K562 (cell line): ENCODE results near the gene CNPY2. TPM values are rescaled to one million over a fixed set of nuclear protein-coding genes. Genes with fewer than 3 reads are reported as not detected.

Experiments used
- CEBPG ChIP-seq, 3 experiments: fragments of 200-800 bp in 1 of 3; sonication (Bioruptor generic) in 1 of 3; sonication (generic) in 1 of 3; formaldehyde crosslinking in 1 of 3; IDR thresholded peaks in 2 of 3; conservative IDR thresholded peaks in 1 of 3; 2 replicates each; pipeline versions ENCODE4 v1.6.1 to v1.8.0; 2016 to 2022; ENCODE audit warnings: missing compliant biosample characterization in 2 of 3, missing genetic modification characterization in 2 of 3, mild to moderate bottlenecking in 1 of 3, missing genetic modification reagents in 1 of 3
- CHD4 ChIP-seq: fragments of 200-600 bp; sonication (generic); IDR thresholded peaks from 3 replicates; pipeline ENCODE4 v1.6.1; 2012; ENCODE audit warnings: low read depth, mild to moderate bottlenecking, mixed read lengths, low read length, inconsistent platforms; ENCODE audit not compliant: insufficient read depth, insufficient replicate concordance, poor library complexity, severe bottlenecking
- CSDE1 ChIP-seq, 2 experiments: fragments of 450-650 bp; IDR thresholded peaks; 2 replicates each; pipeline ENCODE4 v1.6.1; 2016; ENCODE audit warnings: mild to moderate bottlenecking in 1 of 2
- IRF2 ChIP-seq: sonication (generic); formaldehyde crosslinking; IDR thresholded peaks from 2 replicates; pipeline ENCODE4 v1.8.1; 2022; ENCODE audit warnings: mild to moderate bottlenecking, missing genetic modification reagents
- JUNB ChIP-seq: fragments of 450-650 bp; formaldehyde crosslinking; conservative IDR thresholded peaks from 2 replicates; pipeline ENCODE4 v1.4.0; 2020; ENCODE audit warnings: mild to moderate bottlenecking
- MXI1 ChIP-seq: IDR thresholded peaks from 2 replicates; pipeline ENCODE4 v1.6.1; 2011; ENCODE audit warnings: low read depth, mild to moderate bottlenecking, improper control_type of control experiment, low read length
- NEUROD1 ChIP-seq: fragments of 150-350 bp; IDR thresholded peaks from 2 replicates; pipeline ENCODE4 v1.6.1; 2014; ENCODE audit warnings: borderline replicate concordance, low read length, low read depth; ENCODE audit not compliant: partially characterized antibody
- PHTF2 ChIP-seq: fragments of 250-450 bp; sonication (Bioruptor Pico); IDR thresholded peaks from 2 replicates; pipeline ENCODE4 v1.5.0; 2021; ENCODE audit warnings: mild to moderate bottlenecking
- PTTG1 ChIP-seq: fragments of 450-650 bp; IDR thresholded peaks from 2 replicates; pipeline ENCODE4 v1.6.1; 2016; ENCODE audit warnings: low read depth, mild to moderate bottlenecking, missing genetic modification characterization, missing compliant biosample characterization
- RAD21 ChIP-seq, 2 experiments: fragments of 250-450 bp in 1 of 2; fragments of 450-650 bp in 1 of 2; sonication (Bioruptor Pico) in 1 of 2; formaldehyde crosslinking in 1 of 2; IDR thresholded peaks in 1 of 2; conservative IDR thresholded peaks in 1 of 2; 2 replicates each; pipeline versions ENCODE4 v1.4.0 to v1.8.0; 2020 to 2022; ENCODE audit warnings: mild to moderate bottlenecking in 2 of 2, moderate library complexity in 1 of 2
- SUPT5H ChIP-seq: fragments of 450-650 bp; IDR thresholded peaks from 2 replicates; pipeline ENCODE4 v1.6.1; 2016
- ZNF436 ChIP-seq: fragments of 250-450, 450-650 bp; sonication (Bioruptor Pico); formaldehyde crosslinking; IDR thresholded peaks from 2 replicates; pipeline ENCODE4 v1.7.0; 2020; ENCODE audit warnings: mild to moderate bottlenecking
- ZNF586 ChIP-seq: fragments of 450-650 bp; formaldehyde crosslinking; conservative IDR thresholded peaks from 2 replicates; pipeline ENCODE4 v1.4.0; 2020; ENCODE audit warnings: mild to moderate bottlenecking, moderate library complexity
- ZNF717 ChIP-seq: fragments of 250-450 bp; sonication (Bioruptor Pico); IDR thresholded peaks from 2 replicates; pipeline ENCODE4 v1.5.0; 2021
- ZNF830 ChIP-seq: fragments of 250-450 bp; sonication (Bioruptor Pico); IDR thresholded peaks from 2 replicates; pipeline ENCODE4 v1.5.0; 2021; ENCODE audit warnings: mild to moderate bottlenecking
- polyA plus RNA-seq, 8 experiments: library from polyadenylated mRNA; depleted of rRNA in 4 of 8; stranded (reverse) in 5 of 8; unstranded in 3 of 8; fragments of >200 nt; fragmentation: Nextera tagmentation in 2 of 8; fragmentation: Illumina TruSeq in 1 of 8; extraction: Ambion mirVana in 2 of 8; extraction: Trizol in 1 of 8; gene quantifications; 2 replicates each; pipeline versions ENCODE4 v1.2.1 to v1.2.3, GENCODE V29; 2011 to 2014; ENCODE audit warnings: inconsistent platforms in 1 of 8, missing spikeins in 1 of 8
- total RNA-seq, 7 experiments: library from RNA; depleted of rRNA in 6 of 7; stranded (reverse); fragments of >200 nt in 6 of 7; fragmentation: Illumina TruSeq in 2 of 7; extraction: Trizol in 2 of 7; gene quantifications; 2 replicates each; pipeline versions ENCODE4 v1.2.1 to v1.2.3, GENCODE V29; 2011 to 2021; ENCODE audit warnings: low replicate concordance in 1 of 7
- TF ChIP-seq, protein P1 (sequence below): fragments of 250-450 bp; sonication (Bioruptor Pico); IDR thresholded peaks from 2 replicates; pipeline ENCODE4 v1.4.0; 2020; ENCODE audit warnings: mild to moderate bottlenecking
- TF ChIP-seq, protein P2 (sequence below), 2 experiments: fragments of 450-650 bp in 1 of 2; sonication (generic) in 1 of 2; formaldehyde crosslinking; conservative IDR thresholded peaks; 2 replicates each; pipeline versions ENCODE4 v1.4.0 to v1.8.1; 2020 to 2022; ENCODE audit warnings: mild to moderate bottlenecking in 1 of 2, missing genetic modification reagents in 1 of 2
- TF ChIP-seq, protein P3 (sequence below), 3 experiments: fragments of 200-800 bp in 1 of 3; fragments of 250-450 bp in 1 of 3; fragments of 450-650 bp in 1 of 3; sonication (Bioruptor Pico) in 1 of 3; sonication (Bioruptor generic) in 1 of 3; formaldehyde crosslinking in 1 of 3; IDR thresholded peaks; 2 replicates each; pipeline versions ENCODE4 v1.6.1 to v1.8.0; 2016 to 2022; ENCODE audit warnings: mild to moderate bottlenecking in 2 of 3, missing genetic modification characterization in 2 of 3, missing compliant biosample characterization in 1 of 3, moderate library complexity in 1 of 3
- TF ChIP-seq, protein P4 (sequence below): fragments of 450-650 bp; IDR thresholded peaks from 2 replicates; pipeline ENCODE4 v1.6.1; 2014; ENCODE audit warnings: low read depth, mild to moderate bottlenecking, moderate library complexity, borderline replicate concordance

CNPY2 gene
- total and polyA plus RNA-seq, 9 of the 15 experiments (the other 6 are each of a cell fraction or from before 2014, with no cell fraction given) = 33.8 to 190 (median 138) TPM

DNA sequence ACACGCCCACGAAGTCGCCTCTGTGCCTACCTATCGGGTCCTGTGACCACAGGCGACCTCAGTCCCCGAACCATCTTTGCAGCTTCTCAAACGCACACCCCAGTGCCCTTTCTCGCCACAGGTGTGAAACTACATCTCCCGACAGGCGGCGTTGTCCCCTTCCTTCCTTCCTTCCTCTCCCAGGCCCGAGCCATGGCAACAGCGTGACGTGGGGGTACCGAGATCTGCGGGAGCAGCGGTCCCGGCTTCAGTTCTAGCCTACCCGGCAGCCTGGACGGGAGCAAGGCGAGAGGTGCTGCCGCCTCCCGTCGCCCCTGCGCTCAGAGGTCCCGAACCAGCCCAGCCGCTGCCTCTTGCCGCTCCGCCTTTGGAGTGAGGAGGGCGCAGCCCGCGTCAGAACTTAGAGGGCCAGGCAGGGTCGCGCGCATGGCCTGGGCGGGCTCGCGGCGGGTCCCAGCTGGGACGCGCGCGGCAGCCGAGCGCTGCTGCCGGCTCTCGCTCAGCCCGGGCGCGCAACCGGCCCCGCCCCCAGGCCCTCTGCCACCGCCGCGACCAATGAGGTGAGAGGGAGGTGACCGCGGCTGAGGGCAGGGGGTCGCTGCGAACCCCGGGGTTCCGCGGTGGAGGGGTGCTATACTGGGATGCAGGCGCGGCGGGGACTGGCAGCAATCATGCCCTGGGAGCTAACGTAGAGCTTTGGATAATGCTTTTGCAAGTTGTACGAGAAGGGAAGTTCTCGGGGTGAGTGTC lies 48.9 kb downstream of the CNPY2 start, which contains the start of gene COQ10A (continued):
- TF ChIP-seq, protein P1, sequence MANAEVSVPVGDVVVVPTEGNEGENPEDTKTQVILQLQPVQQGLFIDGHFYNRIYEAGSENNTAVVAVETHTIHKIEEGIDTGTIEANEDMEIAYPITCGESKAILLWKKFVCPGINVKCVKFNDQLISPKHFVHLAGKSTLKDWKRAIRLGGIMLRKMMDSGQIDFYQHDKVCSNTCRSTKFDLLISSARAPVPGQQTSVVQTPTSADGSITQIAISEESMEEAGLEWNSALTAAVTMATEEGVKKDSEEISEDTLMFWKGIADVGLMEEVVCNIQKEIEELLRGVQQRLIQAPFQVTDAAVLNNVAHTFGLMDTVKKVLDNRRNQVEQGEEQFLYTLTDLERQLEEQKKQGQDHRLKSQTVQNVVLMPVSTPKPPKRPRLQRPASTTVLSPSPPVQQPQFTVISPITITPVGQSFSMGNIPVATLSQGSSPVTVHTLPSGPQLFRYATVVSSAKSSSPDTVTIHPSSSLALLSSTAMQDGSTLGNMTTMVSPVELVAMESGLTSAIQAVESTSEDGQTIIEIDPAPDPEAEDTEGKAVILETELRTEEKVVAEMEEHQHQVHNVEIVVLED (CRISPR knock-in tag) = peak; percentile 21
- TF ChIP-seq, protein P2, sequence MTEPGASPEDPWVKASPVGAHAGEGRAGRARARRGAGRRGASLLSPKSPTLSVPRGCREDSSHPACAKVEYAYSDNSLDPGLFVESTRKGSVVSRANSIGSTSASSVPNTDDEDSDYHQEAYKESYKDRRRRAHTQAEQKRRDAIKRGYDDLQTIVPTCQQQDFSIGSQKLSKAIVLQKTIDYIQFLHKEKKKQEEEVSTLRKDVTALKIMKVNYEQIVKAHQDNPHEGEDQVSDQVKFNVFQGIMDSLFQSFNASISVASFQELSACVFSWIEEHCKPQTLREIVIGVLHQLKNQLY (CRISPR knock-in tag; conservative IDR thresholded peaks at IDR 0.05) = no peak
- TF ChIP-seq, protein P3, sequence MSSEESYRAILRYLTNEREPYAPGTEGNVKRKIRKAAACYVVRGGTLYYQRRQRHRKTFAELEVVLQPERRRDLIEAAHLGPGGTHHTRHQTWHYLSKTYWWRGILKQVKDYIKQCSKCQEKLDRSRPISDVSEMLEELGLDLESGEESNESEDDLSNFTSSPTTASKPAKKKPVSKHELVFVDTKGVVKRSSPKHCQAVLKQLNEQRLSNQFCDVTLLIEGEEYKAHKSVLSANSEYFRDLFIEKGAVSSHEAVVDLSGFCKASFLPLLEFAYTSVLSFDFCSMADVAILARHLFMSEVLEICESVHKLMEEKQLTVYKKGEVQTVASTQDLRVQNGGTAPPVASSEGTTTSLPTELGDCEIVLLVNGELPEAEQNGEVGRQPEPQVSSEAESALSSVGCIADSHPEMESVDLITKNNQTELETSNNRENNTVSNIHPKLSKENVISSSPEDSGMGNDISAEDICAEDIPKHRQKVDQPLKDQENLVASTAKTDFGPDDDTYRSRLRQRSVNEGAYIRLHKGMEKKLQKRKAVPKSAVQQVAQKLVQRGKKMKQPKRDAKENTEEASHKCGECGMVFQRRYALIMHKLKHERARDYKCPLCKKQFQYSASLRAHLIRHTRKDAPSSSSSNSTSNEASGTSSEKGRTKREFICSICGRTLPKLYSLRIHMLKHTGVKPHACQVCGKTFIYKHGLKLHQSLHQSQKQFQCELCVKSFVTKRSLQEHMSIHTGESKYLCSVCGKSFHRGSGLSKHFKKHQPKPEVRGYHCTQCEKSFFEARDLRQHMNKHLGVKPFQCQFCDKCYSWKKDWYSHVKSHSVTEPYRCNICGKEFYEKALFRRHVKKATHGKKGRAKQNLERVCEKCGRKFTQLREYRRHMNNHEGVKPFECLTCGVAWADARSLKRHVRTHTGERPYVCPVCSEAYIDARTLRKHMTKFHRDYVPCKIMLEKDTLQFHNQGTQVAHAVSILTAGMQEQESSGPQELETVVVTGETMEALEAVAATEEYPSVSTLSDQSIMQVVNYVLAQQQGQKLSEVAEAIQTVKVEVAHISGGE (CRISPR knock-in tag; IDR thresholded peaks at IDR 0.05) = peak in 1 of 3 experiments; percentile 78; a peak in 2 of 6 replicates
- TF ChIP-seq PTTG1 (tag) = no peak
- no peak for TF ChIP-seq ZNF436 (CRISPR knock-in tag)
- no peak for TF ChIP-seq MXI1
- TF ChIP-seq IRF2 (CRISPR knock-in tag) = no peak
- TF ChIP-seq, protein P4, sequence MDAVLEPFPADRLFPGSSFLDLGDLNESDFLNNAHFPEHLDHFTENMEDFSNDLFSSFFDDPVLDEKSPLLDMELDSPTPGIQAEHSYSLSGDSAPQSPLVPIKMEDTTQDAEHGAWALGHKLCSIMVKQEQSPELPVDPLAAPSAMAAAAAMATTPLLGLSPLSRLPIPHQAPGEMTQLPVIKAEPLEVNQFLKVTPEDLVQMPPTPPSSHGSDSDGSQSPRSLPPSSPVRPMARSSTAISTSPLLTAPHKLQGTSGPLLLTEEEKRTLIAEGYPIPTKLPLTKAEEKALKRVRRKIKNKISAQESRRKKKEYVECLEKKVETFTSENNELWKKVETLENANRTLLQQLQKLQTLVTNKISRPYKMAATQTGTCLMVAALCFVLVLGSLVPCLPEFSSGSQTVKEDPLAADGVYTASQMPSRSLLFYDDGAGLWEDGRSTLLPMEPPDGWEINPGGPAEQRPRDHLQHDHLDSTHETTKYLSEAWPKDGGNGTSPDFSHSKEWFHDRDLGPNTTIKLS = peak; percentile 77
- no peak for TF ChIP-seq JUNB (CRISPR knock-in tag)
- TF ChIP-seq NEUROD1 = no peak
- TF ChIP-seq PHTF2 (CRISPR knock-in tag) = no peak
- peak; percentile 79 for TF ChIP-seq SUPT5H
- no peak for TF ChIP-seq CSDE1 (IDR thresholded peaks at IDR 0.05)
- TF ChIP-seq CHD4 = no peak
- TF ChIP-seq ZNF830 (CRISPR knock-in tag) = no peak
- TF ChIP-seq ZNF717 (CRISPR knock-in tag) = no peak
- TF ChIP-seq CEBPG (CRISPR knock-in tag; IDR thresholded peaks at IDR 0.05) = 0 out of 2 replicates have a peak, but pooled peaks have one; percentile 17
- no peak for TF ChIP-seq CEBPG (tag; conservative IDR thresholded peaks at IDR 0.05 in 1 of 2, IDR thresholded peaks at IDR 0.05 in 1 of 2)
- TF ChIP-seq RAD21 (CRISPR knock-in tag; conservative IDR thresholded peaks at IDR 0.05 in 1 of 2, IDR thresholded peaks at IDR 0.05 in 1 of 2) = peak; percentile 11 to 48; a peak in 3 of 4 replicates
- TF ChIP-seq ZNF586 (CRISPR knock-in tag) = no peak
